ENCODE results near the gene PI16. TPM values are rescaled to one million over a fixed set of nuclear protein-coding genes. Genes with fewer than 3 reads are reported as not detected.

PI16 gene
- total RNA-seq, 1 donor from 2014 or later = not detected

- Mint-ChIP-seq H3K36me3 (ENCODE audit: low read depth) (peaks cover 54% of the 10 kb centered on the region), H3K4me3 (no peak overlapping the region), H3K27me3 (no peaks in the 10 kb centered on the region)
These were observed 34.5 kb upstream of the PI16 start for GRCh38 chr6:36920049-36920448.

GRCh38 chr6:36920546-36920945, 34.0 kb upstream of the PI16 start:
- no peak overlapping the region for H3K4me3 Mint-ChIP-seq
- H3K9me3 Mint-ChIP-seq = no peaks in the 10 kb centered on the region
- intact Hi-C loops (cut with micrococcal nuclease) = no loop called here
- peaks cover 23% of the 10 kb centered on the region for H3K4me1 Mint-ChIP-seq
- peaks cover 52% of the 10 kb centered on the region for H3K36me3 Mint-ChIP-seq (ENCODE audit: low read depth)
- H3K27me3 Mint-ChIP-seq = no peaks in the 10 kb centered on the region
- no peak for DNase-seq
- no peak overlapping the region for H3K27ac Mint-ChIP-seq

More at GRCh38 chr6:36920049-36920448, 34.5 kb upstream of the PI16 start:
- DNase-seq = no peak
- intact Hi-C loops (cut with micrococcal nuclease) = no loop called here
- Mint-ChIP-seq H3K4me1 (peaks cover 21% of the 10 kb centered on the region), H3K27ac (no peak overlapping the region), H3K9me3 (no peaks in the 10 kb centered on the region)

- no peaks in the 10 kb centered on the region for H3K27me3 Mint-ChIP-seq
- H3K27ac Mint-ChIP-seq = peak overlapping the region; percentile 28
- H3K9me3 Mint-ChIP-seq = no peaks in the 10 kb centered on the region
- DNase-seq = peak; percentile 71
- peaks cover 33% of the 10 kb centered on the region for H3K36me3 Mint-ChIP-seq (ENCODE audit: low read depth)
- peaks cover 25% of the 10 kb centered on the region for H3K4me1 Mint-ChIP-seq
- intact Hi-C loops (cut with micrococcal nuclease) = no loop called here
- H3K4me3 Mint-ChIP-seq = no peak overlapping the region
These were observed 30.4 kb upstream of the PI16 start for GRCh38 chr6:36924131-36924530.

GRCh38 chr6:36924778-36925374, 29.7 kb upstream of the PI16 start:
- Mint-ChIP-seq H3K4me3 (no peak overlapping the region), H3K4me1 (peaks cover 25% of the 10 kb centered on the region), H3K9me3 (no peaks in the 10 kb centered on the region), H3K27ac (no peak overlapping the region), H3K27me3 (no peaks in the 10 kb centered on the region), H3K36me3 (ENCODE audit: low read depth) (peaks cover 27% of the 10 kb centered on the region)
- intact Hi-C loops (cut with micrococcal nuclease) = loop anchor here (1.0 kb wide), 1 partner anchor 13 kb away; no protein-coding TSS in a partner anchor
- no peak for DNase-seq

GRCh38 chr6:36925809-36926208, 28.7 kb upstream of the PI16 start:
- Mint-ChIP-seq H3K4me3 (peak overlapping the region; percentile 9), H3K4me1 (peaks cover 25% of the 10 kb centered on the region), H3K27me3 (no peaks in the 10 kb centered on the region), H3K36me3 (ENCODE audit: low read depth) (peaks cover 24% of the 10 kb centered on the region), H3K9me3 (no peaks in the 10 kb centered on the region), H3K27ac (peak overlapping the region; percentile 70)
- intact Hi-C loops (cut with micrococcal nuclease) = loop anchor here (1.0 kb wide), 1 partner anchor 14 kb away; no protein-coding TSS in a partner anchor
- peak; percentile 65 for DNase-seq

GRCh38 chr6:36926708-36927513, 27.6 kb upstream of the PI16 start:
- Mint-ChIP-seq H3K27ac (peak overlapping the region; percentile 16), H3K4me3 (no peak overlapping the region), H3K4me1 (peaks cover 25% of the 10 kb centered on the region), H3K36me3 (ENCODE audit: low read depth) (peaks cover 18% of the 10 kb centered on the region), H3K9me3 (no peaks in the 10 kb centered on the region), H3K27me3 (no peaks in the 10 kb centered on the region)
- no peak for DNase-seq
- intact Hi-C loops (cut with micrococcal nuclease) = no loop called here

GRCh38 chr6:36927691-36928546, 26.6 kb upstream of the PI16 start:
- Mint-ChIP-seq H3K4me1 (peaks cover 25% of the 10 kb centered on the region), H3K27me3 (no peaks in the 10 kb centered on the region), H3K36me3 (ENCODE audit: low read depth) (peaks cover 18% of the 10 kb centered on the region), H3K27ac (no peak overlapping the region), H3K9me3 (no peaks in the 10 kb centered on the region), H3K4me3 (no peak overlapping the region)
- no peak for DNase-seq
- intact Hi-C loops (cut with micrococcal nuclease) = no loop called here

GRCh38 chr6:36928547-36928918, 26.0 kb upstream of the PI16 start:
- no peak for DNase-seq
- H3K36me3 Mint-ChIP-seq (ENCODE audit: low read depth) = peaks cover 18% of the 10 kb centered on the region
- intact Hi-C loops (cut with micrococcal nuclease) = no loop called here
- H3K4me3 Mint-ChIP-seq = no peak overlapping the region
- H3K4me1 Mint-ChIP-seq = peaks cover 24% of the 10 kb centered on the region
- H3K9me3 Mint-ChIP-seq = no peaks in the 10 kb centered on the region
- no peaks in the 10 kb centered on the region for H3K27me3 Mint-ChIP-seq
- no peak overlapping the region for H3K27ac Mint-ChIP-seq

- Mint-ChIP-seq H3K9me3 (no peaks in the 10 kb centered on the region), H3K27ac (peak overlapping the region; percentile 47), H3K4me1 (peaks cover 22% of the 10 kb centered on the region)
These were observed 25.4 kb upstream of the PI16 start for GRCh38 chr6:36929152-36929551.

GRCh38 chr6:36929607-36930006, 24.9 kb upstream of the PI16 start:
- no peak overlapping the region for H3K27ac Mint-ChIP-seq
- no peak for DNase-seq
- H3K27me3 Mint-ChIP-seq = no peaks in the 10 kb centered on the region
- no peak overlapping the region for H3K4me3 Mint-ChIP-seq
- intact Hi-C loops (cut with micrococcal nuclease) = no loop called here
- no peaks in the 10 kb centered on the region for H3K9me3 Mint-ChIP-seq
- H3K4me1 Mint-ChIP-seq = peaks cover 17% of the 10 kb centered on the region
- peaks cover 8% of the 10 kb centered on the region for H3K36me3 Mint-ChIP-seq (ENCODE audit: low read depth)

More at GRCh38 chr6:36929152-36929551, 25.4 kb upstream of the PI16 start:
- no peaks in the 10 kb centered on the region for H3K27me3 Mint-ChIP-seq
- no peak for DNase-seq
- intact Hi-C loops (cut with micrococcal nuclease) = no loop called here
- H3K36me3 Mint-ChIP-seq (ENCODE audit: low read depth) = peaks cover 13% of the 10 kb centered on the region
- H3K4me3 Mint-ChIP-seq = no peak overlapping the region

GRCh38 chr6:36930483-36930882, 24.1 kb upstream of the PI16 start:
- Mint-ChIP-seq H3K4me1 (peaks cover 15% of the 10 kb centered on the region), H3K27me3 (peaks cover 4% of the 10 kb centered on the region), H3K4me3 (no peak overlapping the region), H3K9me3 (no peaks in the 10 kb centered on the region), H3K36me3 (ENCODE audit: low read depth) (peaks cover 4% of the 10 kb centered on the region), H3K27ac (no peak overlapping the region)
- DNase-seq = no peak
- intact Hi-C loops (cut with micrococcal nuclease) = no loop called here

- Mint-ChIP-seq H3K27me3 (peaks cover 13% of the 10 kb centered on the region), H3K27ac (no peak overlapping the region), H3K9me3 (no peaks in the 10 kb centered on the region), H3K4me1 (peaks cover 8% of the 10 kb centered on the region), H3K36me3 (ENCODE audit: low read depth) (no peaks in the 10 kb centered on the region), H3K4me3 (no peak overlapping the region)
- intact Hi-C loops (cut with micrococcal nuclease) = no loop called here
- no peak for DNase-seq
These were observed 21.4 kb upstream of the PI16 start for GRCh38 chr6:36933102-36933501.

GRCh38 chr6:36933519-36933918, 21.0 kb upstream of the PI16 start:
- H3K36me3 Mint-ChIP-seq (ENCODE audit: low read depth) = no peaks in the 10 kb centered on the region
- no peak overlapping the region for H3K27ac Mint-ChIP-seq
- no peak overlapping the region for H3K4me3 Mint-ChIP-seq
- no peaks in the 10 kb centered on the region for H3K9me3 Mint-ChIP-seq
- DNase-seq = no peak
- intact Hi-C loops (cut with micrococcal nuclease) = no loop called here
- peaks cover 13% of the 10 kb centered on the region for H3K27me3 Mint-ChIP-seq
- peaks cover 8% of the 10 kb centered on the region for H3K4me1 Mint-ChIP-seq

GRCh38 chr6:36934901-36935300, 19.6 kb upstream of the PI16 start:
- Mint-ChIP-seq H3K9me3 (no peaks in the 10 kb centered on the region), H3K4me3 (no peak overlapping the region), H3K4me1 (peaks cover 8% of the 10 kb centered on the region), H3K27ac (no peak overlapping the region), H3K27me3 (peaks cover 13% of the 10 kb centered on the region), H3K36me3 (ENCODE audit: low read depth) (no peaks in the 10 kb centered on the region)
- no peak for DNase-seq
- intact Hi-C loops (cut with micrococcal nuclease) = no loop called here

All from activated CD4-positive, alpha-beta T cell treated with anti-CD3 and anti-CD28 coated beads, Interleukin-2, amount 10 ng/mL, durations not matched to agents 24 days and 14 days (primary cell).